ENCODE data around the gene ETFDH.

The ETFDH gene

GRCh38 chr4:158756588-158756987 is 84.5 kb downstream of the ETFDH start:
- no peak for DNase-seq

- DNase-seq = no peak
Measured at GRCh38 chr4:158758142-158758541, 86.0 kb downstream of the ETFDH start.

- DNase-seq = no peak
Measured at GRCh38 chr4:158758703-158759102, 86.6 kb downstream of the ETFDH start.
